Mesothelial cell of epicardium (in vitro differentiated cells): Measurements from ENCODE around the gene SPEM3. TPM values are rescaled to one million over a fixed set of nuclear protein-coding genes. Genes with fewer than 3 reads are reported as not detected.
A peak's percentile ranks its signal among the peaks of the same experiment; 100 is the strongest.

Source experiments
- DNase-seq, 2 experiments: peaks; one replicate each; pipeline ENCODE4 v3.0.0; 2021; ENCODE audit warnings: low spot score in 2 of 2; ENCODE audit not compliant: unreplicated experiment in 2 of 2
- H3K27ac Mint-ChIP-seq: 2 replicates; pipeline ENCODE4 v1.8.0; 2021; ENCODE audit warnings: mixed read lengths
- H3K27me3 Mint-ChIP-seq: 2 replicates; pipeline ENCODE4 v1.8.0; 2021; ENCODE audit warnings: low read depth, mixed read lengths
- H3K36me3 Mint-ChIP-seq: 2 replicates; pipeline ENCODE4 v1.8.0; 2021; ENCODE audit warnings: mixed read lengths
- H3K4me1 Mint-ChIP-seq: 2 replicates; pipeline ENCODE4 v1.8.0; 2021; ENCODE audit warnings: mixed read lengths
- H3K4me3 Mint-ChIP-seq: 2 replicates; pipeline ENCODE4 v1.8.0; 2021; ENCODE audit warnings: mild to moderate bottlenecking, moderate library complexity, mixed read lengths
- H3K9me3 Mint-ChIP-seq: 2 replicates; pipeline ENCODE4 v1.8.0; 2021; ENCODE audit warnings: mixed read lengths
- total RNA-seq: library from RNA; stranded (reverse); gene quantifications from 3 replicates; pipeline ENCODE4 v1.2.1, GENCODE V29; 2021
- TF ChIP-seq, protein P1 (sequence below): fragments of 200-600 bp; sonication (generic); IDR thresholded peaks from one replicate; pipeline ENCODE4 v1.5.0; 2021; ENCODE audit warnings: antibody characterized with exemption; ENCODE audit not compliant: unreplicated experiment

SPEM3 gene
- total RNA-seq, 1 donor from 2014 or later = not detected

DNA sequence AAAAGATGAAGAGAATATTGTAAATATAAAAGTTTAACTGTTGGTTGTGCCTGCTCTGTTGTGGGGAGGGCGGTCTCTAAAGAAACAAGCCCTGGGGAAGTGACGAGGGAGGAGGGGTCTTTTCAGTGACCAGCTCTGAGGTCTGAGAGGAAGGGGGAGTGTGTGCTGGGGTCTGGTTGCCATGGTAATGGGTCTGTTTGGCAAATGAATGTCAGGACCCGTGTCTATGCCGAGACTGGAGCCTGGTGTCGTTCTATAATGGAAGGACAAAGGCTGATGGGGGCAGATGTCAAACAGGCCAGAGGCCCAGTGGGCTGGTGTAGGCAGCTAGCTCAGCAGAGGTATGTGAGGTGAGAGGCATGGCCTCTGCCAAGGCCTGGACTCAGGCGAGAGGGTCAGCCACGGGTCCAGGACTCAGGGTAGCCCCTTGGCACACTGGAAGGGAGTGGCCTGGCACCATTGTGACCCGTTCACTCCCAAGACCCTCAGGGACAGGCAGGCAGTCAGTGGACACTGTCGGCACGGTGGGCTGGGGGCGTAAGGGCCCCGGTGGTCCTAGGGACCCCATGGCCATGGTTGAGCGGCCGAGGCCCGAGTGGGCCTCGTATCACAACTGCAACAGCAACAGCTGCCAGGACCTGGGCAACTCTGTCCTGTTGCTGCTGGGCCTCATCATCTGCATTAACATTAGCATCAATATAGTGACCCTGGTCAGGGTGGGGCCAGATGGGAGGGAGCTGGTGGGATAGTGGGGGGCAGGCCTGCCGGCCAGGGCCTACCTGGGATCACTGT is 8.6 kb upstream of the SPEM3 start, which contains the start of gene SPEM1:
SPEM1 (plus strand) TSS at position 506 of the 792 bp plus-strand sequence; CDS start at position 567, 61 bp downstream.
- Mint-ChIP-seq H3K27me3 (no peaks in the 10 kb centered on the region), H3K9me3 (no peaks in the 10 kb centered on the region), H3K4me1 (no peaks in the 10 kb centered on the region), H3K4me3 (no peak within 1 kb of the TSS), H3K27ac (peak within 1 kb of the TSS; percentile 22), H3K36me3 (peaks cover 13% of the 10 kb centered on the region)
- TF ChIP-seq, protein P1, sequence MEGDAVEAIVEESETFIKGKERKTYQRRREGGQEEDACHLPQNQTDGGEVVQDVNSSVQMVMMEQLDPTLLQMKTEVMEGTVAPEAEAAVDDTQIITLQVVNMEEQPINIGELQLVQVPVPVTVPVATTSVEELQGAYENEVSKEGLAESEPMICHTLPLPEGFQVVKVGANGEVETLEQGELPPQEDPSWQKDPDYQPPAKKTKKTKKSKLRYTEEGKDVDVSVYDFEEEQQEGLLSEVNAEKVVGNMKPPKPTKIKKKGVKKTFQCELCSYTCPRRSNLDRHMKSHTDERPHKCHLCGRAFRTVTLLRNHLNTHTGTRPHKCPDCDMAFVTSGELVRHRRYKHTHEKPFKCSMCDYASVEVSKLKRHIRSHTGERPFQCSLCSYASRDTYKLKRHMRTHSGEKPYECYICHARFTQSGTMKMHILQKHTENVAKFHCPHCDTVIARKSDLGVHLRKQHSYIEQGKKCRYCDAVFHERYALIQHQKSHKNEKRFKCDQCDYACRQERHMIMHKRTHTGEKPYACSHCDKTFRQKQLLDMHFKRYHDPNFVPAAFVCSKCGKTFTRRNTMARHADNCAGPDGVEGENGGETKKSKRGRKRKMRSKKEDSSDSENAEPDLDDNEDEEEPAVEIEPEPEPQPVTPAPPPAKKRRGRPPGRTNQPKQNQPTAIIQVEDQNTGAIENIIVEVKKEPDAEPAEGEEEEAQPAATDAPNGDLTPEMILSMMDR = no peak
- no peak for DNase-seq

DNA sequence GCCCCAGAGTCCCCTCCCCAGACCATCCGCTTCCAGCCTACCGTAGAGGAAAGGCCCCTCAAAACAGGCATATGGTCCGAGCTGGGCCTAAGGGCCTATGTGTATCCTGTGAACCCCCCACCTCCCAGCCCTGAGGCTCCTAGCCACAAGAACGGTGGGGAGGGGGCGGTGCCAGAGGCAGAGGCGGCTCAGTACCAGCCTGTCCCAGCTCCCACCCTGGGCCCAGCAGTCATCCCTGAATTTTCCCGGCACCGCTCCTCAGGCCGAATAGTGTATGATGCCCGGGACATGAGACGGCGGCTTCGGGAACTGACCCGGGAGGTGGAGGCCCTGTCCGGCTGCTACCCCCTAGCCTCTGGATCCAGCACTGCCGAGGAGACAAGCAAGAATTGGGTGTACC is 7.5 kb upstream of the SPEM3 start:
- Mint-ChIP-seq H3K4me1 (no peaks in the 10 kb centered on the region), H3K27ac (no peak overlapping the region), H3K36me3 (peaks cover 6% of the 10 kb centered on the region), H3K9me3 (no peaks in the 10 kb centered on the region), H3K4me3 (no peak overlapping the region), H3K27me3 (no peaks in the 10 kb centered on the region)
- DNase-seq = no peak
- TF ChIP-seq, protein P1 = no peak

DNA sequence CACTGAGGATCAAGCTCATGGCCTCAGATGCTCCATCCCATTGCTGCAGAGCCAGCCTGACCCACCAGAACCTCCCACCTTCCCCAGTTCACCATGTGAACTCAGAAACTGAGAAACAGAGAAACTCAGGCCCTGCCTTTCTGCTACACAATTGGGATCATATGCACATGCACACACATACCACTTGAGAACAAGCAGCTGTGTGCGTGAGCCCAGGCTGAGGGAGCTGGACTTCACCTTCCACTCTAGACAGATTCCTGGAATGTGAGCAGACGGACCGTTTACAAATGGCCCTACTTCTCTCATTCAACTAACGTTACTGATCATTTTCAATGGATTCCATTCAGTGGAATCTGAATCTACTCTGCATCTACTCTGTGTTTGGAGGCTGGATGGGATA is 5.0 kb upstream of the SPEM3 start:
- H3K36me3 Mint-ChIP-seq = no peaks in the 10 kb centered on the region
- TF ChIP-seq, protein P1 = no peak
- no peaks in the 10 kb centered on the region for H3K27me3 Mint-ChIP-seq
- H3K27ac Mint-ChIP-seq = no peak overlapping the region
- H3K9me3 Mint-ChIP-seq = no peaks in the 10 kb centered on the region
- DNase-seq = no peak
- H3K4me1 Mint-ChIP-seq = no peaks in the 10 kb centered on the region
- no peak overlapping the region for H3K4me3 Mint-ChIP-seq

DNA sequence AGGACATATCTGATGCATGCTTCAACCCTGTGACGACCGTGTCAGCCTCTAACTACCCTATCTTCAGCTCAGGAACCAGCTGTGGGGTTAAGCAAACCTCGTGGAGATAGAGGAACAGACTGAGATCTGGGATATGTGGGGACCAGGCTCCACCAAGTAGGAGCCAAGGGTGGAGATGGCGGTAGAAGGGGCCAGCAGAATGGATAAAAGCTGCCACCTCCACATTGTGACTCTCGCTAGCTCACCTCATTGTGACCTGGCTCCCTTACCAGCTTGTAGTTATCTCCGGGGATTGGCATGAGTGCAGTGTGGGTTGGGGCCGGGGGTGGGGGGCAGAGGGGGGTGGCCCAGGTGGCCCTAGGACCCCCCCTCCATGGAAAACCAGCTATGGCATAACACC is 3.3 kb upstream of the SPEM3 start, which contains the start of gene SPEM2:
SPEM2 (plus strand) TSS at position 301 of the 400 bp plus-strand sequence; CDS start at position 374, 73 bp downstream.
- DNase-seq = no peak
- no peaks in the 10 kb centered on the region for H3K9me3 Mint-ChIP-seq
- TF ChIP-seq, protein P1 = no peak
- H3K27ac Mint-ChIP-seq = no peak within 1 kb of the TSS
- no peaks in the 10 kb centered on the region for H3K27me3 Mint-ChIP-seq
- H3K4me1 Mint-ChIP-seq = no peaks in the 10 kb centered on the region
- no peaks in the 10 kb centered on the region for H3K36me3 Mint-ChIP-seq
- H3K4me3 Mint-ChIP-seq = no peak within 1 kb of the TSS

DNA sequence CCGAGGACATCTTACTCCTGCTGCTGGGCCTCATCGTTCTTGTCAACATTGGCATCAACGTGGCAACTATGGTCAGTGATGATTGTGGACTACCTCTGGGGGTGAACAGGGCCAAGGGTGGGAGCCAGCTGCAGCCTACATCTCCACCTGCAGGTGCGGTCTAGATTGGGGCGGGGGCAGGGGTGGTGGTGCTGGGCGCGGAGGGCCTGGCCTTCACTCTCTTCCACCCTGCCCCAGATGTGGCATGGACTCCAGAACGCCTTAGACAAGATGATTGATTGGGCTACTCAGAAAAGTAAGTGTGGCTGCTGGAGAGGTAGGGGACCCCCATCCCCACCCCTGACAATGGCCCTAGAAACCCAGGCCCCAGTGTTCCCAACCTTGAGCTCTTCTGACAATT is 2.9 kb upstream of the SPEM3 start:
- H3K4me1 Mint-ChIP-seq = no peaks in the 10 kb centered on the region
- TF ChIP-seq, protein P1 = no peak
- DNase-seq = no peak
- no peak overlapping the region for H3K27ac Mint-ChIP-seq
- H3K36me3 Mint-ChIP-seq = no peaks in the 10 kb centered on the region
- no peaks in the 10 kb centered on the region for H3K9me3 Mint-ChIP-seq
- no peak overlapping the region for H3K4me3 Mint-ChIP-seq
- H3K27me3 Mint-ChIP-seq = no peaks in the 10 kb centered on the region
